T follicular helper cell (primary cell): ENCODE results near the gene PSME3IP1.
A peak's percentile ranks its signal among the peaks of the same experiment; 100 is the strongest.

Experiments
- DNase-seq: peaks from one replicate; pipeline ENCODE4 v3.0.0-alpha.2; 2020; ENCODE audit warnings: low read depth

PSME3IP1 gene

DNA sequence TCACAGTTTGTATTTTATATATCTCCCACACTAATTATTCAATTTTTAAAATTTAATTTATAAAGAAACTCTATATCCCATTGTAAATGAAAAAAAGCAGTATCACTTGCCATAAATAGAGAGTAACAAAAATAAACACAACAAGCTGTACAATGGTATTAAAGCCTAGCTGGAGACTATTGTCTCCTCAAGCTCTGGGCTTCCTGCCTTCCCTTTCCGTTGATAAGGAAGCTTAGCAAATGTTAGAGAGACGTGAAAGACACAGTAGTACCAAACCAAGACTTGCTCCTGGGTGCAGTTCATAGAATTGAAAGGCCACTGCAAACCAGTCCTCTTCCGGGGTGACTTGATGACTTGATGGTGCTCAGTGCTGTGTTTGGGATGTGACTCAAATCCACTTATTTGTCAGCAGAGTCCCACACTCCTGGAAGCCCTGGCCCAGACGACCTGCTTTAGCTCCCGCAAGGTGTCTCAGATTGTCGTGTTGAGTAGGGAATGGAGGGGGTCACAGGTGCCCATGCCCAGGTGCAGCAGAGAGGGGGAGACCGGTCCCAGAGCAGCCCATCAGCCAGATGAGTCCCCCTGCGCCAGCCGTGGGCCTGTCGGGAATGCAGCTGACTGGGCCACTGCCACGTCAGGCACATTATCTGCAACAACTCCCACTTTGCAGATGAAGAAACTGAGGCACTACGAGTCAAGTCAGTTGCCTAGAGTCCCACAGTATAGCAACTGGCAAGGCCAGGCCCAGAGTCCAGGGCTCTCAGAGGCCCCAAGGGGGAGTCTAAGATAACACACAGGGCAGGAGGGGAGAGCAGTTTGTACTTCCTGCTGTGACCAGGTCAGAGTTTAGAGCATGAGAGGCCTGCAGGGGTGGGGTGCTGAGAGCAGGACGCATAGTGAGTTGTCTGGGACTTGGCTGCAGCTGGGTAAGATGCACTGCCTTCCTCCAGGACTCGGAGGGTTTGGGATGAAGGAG, 40.5 kb downstream of the PSME3IP1 start:
- no peak for DNase-seq

- no peak for DNase-seq
Observed at GRCh38 chr16:57144027-57144426, 41.8 kb downstream of the PSME3IP1 start.

DNA sequence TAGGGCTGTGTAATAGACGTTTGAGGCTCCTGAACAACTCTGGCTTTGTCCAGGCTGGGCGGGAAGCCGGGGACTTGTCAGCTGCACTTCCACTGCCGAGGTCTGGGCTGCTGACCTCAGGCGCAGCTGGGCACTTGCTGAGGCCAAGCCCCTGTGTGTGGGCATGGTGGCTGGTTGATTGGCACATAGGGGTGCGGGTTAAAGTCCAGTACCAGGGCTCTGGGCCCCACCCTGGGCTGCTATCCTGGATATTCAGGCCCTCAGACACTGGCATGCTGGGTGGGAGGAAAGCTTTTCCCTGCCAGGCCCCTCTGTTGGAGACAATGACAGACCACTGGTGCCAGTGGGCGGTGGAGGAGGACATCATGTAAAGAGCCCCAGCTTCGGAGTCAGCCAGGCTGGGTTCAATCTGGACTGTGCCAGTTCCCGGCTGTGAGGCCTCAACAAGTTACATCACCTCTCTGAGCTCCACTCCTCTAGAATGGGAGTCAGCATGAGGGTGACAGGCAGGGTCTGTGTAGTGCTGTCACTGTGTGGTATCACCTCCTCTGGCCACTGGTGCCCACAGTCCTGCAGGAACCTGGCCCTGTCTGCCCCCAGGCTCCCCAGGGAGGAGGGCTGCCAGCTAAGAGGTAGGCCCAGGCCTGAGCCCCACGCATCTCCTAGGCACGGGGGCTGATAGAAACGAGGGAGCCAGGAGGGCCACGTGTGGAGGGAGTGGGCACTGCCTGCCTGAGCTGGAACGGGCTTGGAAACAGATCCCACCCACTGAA, 42.5 kb downstream of the PSME3IP1 start:
- DNase-seq: no peak

DNA sequence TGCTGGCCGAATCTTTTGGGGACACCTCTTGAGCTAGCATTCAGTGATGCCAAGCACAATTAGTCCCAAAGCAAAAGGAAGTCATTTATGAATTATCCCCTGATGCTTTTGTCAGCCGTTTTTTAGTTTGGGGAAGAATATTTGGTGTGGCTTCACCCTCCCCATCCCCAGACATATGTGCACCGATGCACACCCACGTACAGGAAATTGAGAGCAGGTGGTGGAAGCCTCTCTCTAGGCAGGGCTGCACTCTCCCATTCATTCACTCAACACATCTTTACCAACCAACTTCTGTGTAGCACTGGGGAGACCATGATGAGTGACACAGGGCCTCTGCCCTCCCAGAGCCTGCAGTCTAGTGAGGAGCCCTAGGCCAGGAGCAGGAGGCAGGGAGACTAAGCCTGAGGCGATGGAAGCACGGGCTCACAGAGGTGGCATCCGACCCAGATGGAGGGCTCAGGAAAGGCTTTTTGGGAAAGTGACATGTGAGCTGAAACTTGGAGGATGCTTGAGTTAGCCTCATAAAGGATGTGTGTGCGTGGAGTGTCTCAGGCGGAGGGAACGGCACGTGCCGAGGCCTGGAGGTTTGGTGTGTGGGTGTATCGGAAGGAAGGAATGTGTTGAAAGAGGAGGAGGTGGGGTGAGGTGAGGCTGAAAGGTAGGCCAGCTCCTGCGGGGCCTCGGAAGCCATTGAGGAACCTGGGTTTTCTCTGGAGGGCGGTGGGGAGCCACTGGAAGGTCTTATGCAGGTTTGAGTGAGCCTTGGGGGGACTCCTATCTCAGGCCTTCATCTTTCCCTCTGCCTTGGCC, 43.8 kb downstream of the PSME3IP1 start:
- DNase-seq: no peak

- DNase-seq: no peak
Observed at GRCh38 chr16:57140931-57141668, 44.7 kb downstream of the PSME3IP1 start.

DNA sequence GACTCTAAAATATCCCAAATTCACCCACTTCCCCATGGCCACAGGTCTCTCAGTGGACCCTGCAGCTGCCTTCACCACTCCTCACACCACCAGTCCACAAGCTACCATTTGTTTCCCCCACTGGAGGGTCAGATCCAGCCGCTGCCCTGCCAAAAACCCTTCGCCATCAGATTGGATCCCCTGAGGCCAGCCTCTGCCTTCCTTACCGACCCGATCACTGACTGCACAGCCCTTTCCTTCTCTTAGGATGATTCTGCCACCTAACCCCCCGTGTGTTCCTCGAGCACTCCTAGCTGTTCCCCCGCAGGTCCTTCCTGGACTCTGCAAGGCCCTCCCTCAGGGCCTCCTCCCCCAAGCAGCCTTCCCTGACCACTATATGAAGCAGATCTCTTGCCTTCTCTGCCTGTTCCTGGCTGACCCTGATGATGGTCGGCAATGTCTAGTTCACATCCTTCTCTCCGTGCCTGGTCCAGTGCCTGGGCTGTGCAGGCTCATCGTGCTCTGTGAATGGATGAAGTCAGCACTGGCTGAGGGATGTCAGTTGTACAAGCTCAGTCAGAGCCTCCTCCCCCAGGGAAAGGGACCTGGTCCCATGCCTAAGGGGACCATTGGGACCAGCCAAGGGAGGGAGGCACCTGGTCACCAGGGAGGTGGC, 47.4 kb downstream of the PSME3IP1 start:
- DNase-seq: no peak

DNA sequence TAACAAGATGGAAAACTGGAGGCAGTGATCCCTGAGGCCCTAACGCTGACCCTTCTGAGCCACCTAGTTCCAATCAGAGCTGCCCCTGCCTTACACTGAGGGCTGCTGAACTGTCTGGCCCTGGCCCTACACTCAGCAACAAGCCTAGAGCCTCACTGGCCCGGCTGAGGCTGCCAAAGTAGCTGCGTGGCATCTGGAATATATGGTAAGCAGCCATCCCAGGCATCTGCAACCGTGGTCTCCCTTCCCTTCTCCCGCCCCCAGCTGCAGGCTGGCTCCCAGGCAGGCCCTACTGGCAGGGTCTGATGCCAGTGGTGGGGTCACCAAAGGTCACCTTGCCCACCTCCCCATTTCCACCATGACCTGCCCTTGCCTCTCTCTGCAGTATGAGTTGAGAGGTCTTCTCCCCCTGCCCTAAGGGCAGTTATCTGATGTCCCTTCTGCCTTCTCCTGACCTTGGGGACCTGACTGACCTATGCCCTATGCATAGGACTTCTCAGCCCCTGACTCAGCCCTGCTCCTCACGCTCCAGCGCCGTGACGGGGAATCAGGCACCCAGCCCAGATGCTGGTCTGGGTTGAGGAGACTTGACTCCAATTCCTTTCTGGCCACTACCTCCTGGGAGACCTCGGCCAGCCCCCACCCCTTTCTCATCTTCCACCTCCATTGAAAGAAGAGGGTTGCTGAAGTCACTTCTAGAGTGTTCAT, 48.1 kb downstream of the PSME3IP1 start:
- no peak for DNase-seq

DNA sequence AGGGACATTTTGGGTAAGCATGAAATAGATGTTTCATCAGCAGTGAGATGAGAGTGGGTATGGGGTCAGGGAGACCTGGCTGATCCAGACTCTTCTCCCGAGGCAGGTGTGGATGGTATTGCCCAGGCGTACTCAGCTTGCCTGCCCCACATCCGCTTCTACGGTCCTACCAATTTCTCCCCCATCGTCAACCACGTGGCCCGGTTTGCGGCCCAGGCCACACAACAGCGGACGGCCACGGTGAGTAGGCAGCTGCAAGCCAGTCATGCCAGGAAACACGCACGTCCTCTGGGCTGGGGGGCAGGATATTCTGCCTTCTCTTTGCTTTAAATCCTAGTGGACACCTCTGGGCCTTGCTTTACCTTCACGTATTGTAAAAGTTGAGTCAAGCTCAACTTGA, 48.8 kb downstream of the PSME3IP1 start:
- no peak for DNase-seq

- peak; percentile 16 for DNase-seq
Observed at GRCh38 chr16:57134982-57135381, 50.9 kb downstream of the PSME3IP1 start.

GRCh38 chr16:57133886-57134285, 52.0 kb downstream of the PSME3IP1 start:
- no peak for DNase-seq

GRCh38 chr16:57133031-57133430, 52.8 kb downstream of the PSME3IP1 start:
- no peak for DNase-seq

GRCh38 chr16:57132470-57132869, 53.4 kb downstream of the PSME3IP1 start:
- DNase-seq: no peak

DNA sequence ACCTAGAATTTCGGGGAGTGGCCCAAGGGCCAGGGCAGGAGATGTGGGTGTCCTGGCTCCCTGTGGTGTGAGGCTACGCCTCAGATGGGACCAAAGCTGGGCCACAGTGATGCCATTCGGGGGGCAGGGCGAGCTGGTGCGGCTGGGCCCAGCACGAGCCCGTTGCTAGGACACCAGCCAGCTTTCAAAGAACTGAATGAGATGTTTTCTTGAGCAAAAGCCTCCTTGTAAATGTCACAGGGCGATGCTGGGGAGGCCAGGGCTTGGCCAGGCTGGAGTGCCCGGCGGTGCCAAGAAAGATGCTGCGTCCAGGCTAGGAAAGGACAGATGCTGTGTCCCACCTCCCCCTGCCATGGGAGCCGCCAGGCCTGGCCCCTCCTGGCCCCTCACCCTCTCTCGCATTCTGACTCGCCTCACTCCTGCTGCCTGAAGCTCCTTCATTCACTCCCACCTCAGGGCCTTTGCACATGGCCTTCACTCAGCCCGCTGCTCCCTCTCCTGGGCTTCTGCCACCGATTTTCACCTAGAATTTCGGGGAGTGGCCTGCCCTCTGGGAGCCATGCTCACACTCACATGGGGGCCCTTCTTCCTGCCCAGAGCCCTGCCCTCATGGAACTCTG, 54.4 kb downstream of the PSME3IP1 start:
- DNase-seq: no peak

GRCh38 chr16:57130950-57131321, 54.9 kb downstream of the PSME3IP1 start:
- DNase-seq: no peak

DNA sequence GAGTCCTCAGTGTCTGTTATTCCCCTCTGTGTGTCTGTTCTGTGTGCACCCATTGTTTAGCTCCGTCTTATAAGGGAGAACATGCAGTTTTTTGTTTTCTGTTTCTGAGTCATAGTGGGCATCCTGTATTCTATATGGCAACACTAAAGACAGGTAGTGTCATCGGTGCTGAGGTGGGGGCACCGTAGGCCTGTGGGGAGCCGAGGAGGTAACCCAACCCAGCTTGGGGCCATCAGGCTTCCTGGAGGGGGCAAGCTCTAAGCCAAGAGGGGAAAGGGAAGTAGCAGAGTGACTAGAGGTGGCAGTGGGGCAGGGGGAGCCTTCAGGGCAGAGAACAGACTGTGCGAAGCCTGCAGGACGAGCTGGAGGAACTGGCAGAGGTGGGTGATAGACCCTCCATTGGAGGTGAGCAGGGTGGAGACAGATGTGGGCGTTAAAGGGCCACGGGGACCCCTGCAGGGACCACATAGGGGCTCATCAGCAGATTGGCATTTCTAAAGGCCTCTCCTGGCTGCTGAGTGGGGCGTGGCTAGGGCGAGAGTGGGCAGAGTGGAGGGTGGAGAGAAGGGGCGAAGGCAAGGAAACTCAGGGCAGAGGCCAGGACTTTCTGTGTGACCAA, 57.0 kb downstream of the PSME3IP1 start:
- peak; percentile 17 for DNase-seq

- DNase-seq: no peak
Observed at GRCh38 chr16:57127836-57128235, 58.0 kb downstream of the PSME3IP1 start.

- DNase-seq: no peak
Observed at GRCh38 chr16:57127037-57127763, 58.6 kb downstream of the PSME3IP1 start.

DNA sequence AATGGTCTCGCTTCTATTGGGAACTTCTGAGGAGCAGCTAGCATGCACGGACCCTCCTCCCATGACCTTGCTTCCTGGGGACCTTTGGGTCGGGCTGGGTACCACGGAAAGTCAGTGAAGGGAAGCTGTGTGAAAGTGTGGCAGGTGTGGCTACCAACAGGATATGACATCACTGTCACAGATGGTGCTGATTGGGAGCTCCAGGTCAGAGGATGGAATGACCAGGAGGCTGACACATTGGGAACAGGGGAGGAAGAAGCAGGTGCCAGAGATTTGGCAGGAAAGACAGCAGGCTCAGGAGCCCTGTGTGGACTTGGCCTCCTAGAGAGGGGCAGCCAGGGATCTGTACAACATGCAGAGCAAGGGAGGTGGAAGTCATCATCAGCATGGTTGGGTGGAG, 59.4 kb downstream of the PSME3IP1 start:
- DNase-seq: no peak

DNA sequence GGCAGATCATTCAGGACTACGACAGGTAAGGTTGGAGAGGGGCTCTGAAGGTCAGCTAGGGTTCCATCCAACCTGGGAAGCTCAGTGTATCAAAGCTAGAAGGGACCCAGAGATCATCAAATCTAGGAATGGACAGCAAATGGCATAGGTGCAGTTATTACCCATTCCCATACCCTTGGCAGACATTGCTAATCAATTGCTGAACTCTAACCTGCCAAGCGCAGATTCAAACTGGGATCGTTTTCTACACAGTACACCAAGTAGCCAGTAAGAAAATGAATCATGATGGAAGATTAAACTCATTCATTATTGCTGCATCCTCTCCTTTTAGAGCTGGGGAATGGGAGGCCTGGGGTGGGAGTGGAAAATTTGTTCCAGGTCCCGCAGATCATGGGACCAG, 59.9 kb downstream of the PSME3IP1 start:
- no peak for DNase-seq
